Panc1 (cell line): ENCODE results near the gene DNM3. TPM values are rescaled to one million over a fixed set of nuclear protein-coding genes. Genes with fewer than 3 reads are reported as not detected.

ENCODE experiments used
- ATAC-seq: fragments of 200-7000 bp; cut with Tn5 transposase; 2 replicates; pipeline ENCODE4 v1.9.1; 2020; ENCODE audit warnings: mild to moderate bottlenecking, moderate library complexity
- BruUV-seq: library from RNA; stranded (reverse); fragments of 400-500 nt; replicated peaks from 2 replicates; lab custom pipeline; 2021; lab: Mats Ljungman, UMichigan
- CTCF ChIA-PET: fragments of 300-600 bp; sonication (Branson Sonifier 250); formaldehyde crosslinking; loops from one replicate; lab custom pipeline; 2022; ENCODE audit warnings: antibody characterized with exemption; lab: Charles Lee
- POLR2A ChIA-PET: fragments of 300-600 bp; sonication (Branson Sonifier 250); formaldehyde crosslinking; loops from one replicate; lab custom pipeline; 2022; ENCODE audit warnings: antibody characterized with exemption; lab: Charles Lee
- DNase-seq: peaks from one replicate; pipeline ENCODE4 v3.0.0-alpha.2; 2010; ENCODE audit warnings: low read depth, low spot score
- H3K27ac ChIP-seq: 2 replicates; pipeline ENCODE4 v1.5.1; 2011; ENCODE audit warnings: mild to moderate bottlenecking, low read length, inconsistent platforms
- H3K27me3 ChIP-seq: fragments of 200-500 bp; sonication (Bioruptor generic); 2 replicates; pipeline ENCODE4 v1.6.0; 2014; ENCODE audit warnings: low read length, inconsistent platforms; ENCODE audit not compliant: control insufficient read depth, insufficient read depth
- H3K36me3 ChIP-seq: fragments of 200-500 bp; sonication (Bioruptor generic); 2 replicates; pipeline ENCODE4 v1.5.1; 2014; ENCODE audit warnings: inconsistent platforms, mild to moderate bottlenecking, low read length, moderate library complexity; ENCODE audit not compliant: control insufficient read depth, insufficient read depth
- H3K4me1 ChIP-seq: 2 replicates; pipeline ENCODE4 v1.5.1; 2011; ENCODE audit warnings: inconsistent platforms, mild to moderate bottlenecking, low read length, moderate library complexity; ENCODE audit not compliant: control insufficient read depth, insufficient read depth
- H3K4me3 ChIP-seq, 2 experiments: 2 replicates each; pipeline ENCODE4 v1.5.1; 2011 to 2012; ENCODE audit warnings: low read depth in 2 of 2, low read length in 2 of 2, mild to moderate bottlenecking in 2 of 2, inconsistent platforms in 1 of 2, moderate library complexity in 1 of 2
- H3K9me3 ChIP-seq: fragments of 200-500 bp; sonication (Bioruptor generic); 2 replicates; pipeline ENCODE4 v1.5.1; 2014; ENCODE audit warnings: low read depth, mild to moderate bottlenecking, inconsistent platforms, low read length, moderate library complexity; ENCODE audit not compliant: control insufficient read depth, insufficient read depth
- POLR2AphosphoS5 ChIP-seq: IDR thresholded peaks from 2 replicates; pipeline ENCODE4 v1.6.1; 2012; ENCODE audit warnings: mild to moderate bottlenecking, low read depth, low read length, moderate library complexity
- REST ChIP-seq, 2 experiments: IDR thresholded peaks; 2 replicates each; pipeline ENCODE4 v1.6.1; 2011 to 2012; ENCODE audit warnings: low read depth in 2 of 2, control low read depth in 1 of 2, low read length in 1 of 2, mild to moderate bottlenecking in 1 of 2, moderate library complexity in 1 of 2; ENCODE audit not compliant: insufficient read depth in 1 of 2
- SIN3A ChIP-seq: IDR thresholded peaks from 2 replicates; pipeline ENCODE4 v1.6.1; 2012; ENCODE audit warnings: low read depth, mild to moderate bottlenecking, low read length, moderate library complexity, borderline replicate concordance; ENCODE audit not compliant: insufficient read depth
- TCF7L2 ChIP-seq: IDR thresholded peaks from 2 replicates; pipeline ENCODE4 v1.6.1; 2011; ENCODE audit warnings: mild to moderate bottlenecking, low read depth, low read length, inconsistent platforms
- in situ Hi-C: cut with HindIII; loops from 2 replicates; pipeline ENCODE4 v1.10.0; 2016; ENCODE audit warnings: low sequenced_read_pairs, low pct_unique_long_range_greater_than_20kb
- intact Hi-C: fragments of 100-400 bp; cut with micrococcal nuclease; formaldehyde crosslinking; loops from one replicate; pipeline ENCODE4 v1.10.0; 2022; ENCODE audit not compliant: unreplicated experiment
- total RNA-seq: library from RNA; stranded (reverse); gene quantifications from one replicate; pipeline ENCODE4 v1.2.1, GENCODE V29; 2021; ENCODE audit not compliant: unreplicated experiment
- TF ChIP-seq, protein P1 (sequence below): fragments of 450-650 bp; IDR thresholded peaks from 2 replicates; pipeline ENCODE4 v1.5.1; 2017; ENCODE audit warnings: mild to moderate bottlenecking

The DNM3 gene
- total RNA-seq, 1 experiment from 2014 or later, result 0.46 TPM

- no peak for ATAC-seq
- H3K4me3 ChIP-seq, result no peak overlapping the region
- H3K9me3 ChIP-seq, result no peaks in the 10 kb centered on the region
- H3K36me3 ChIP-seq, result no peaks in the 10 kb centered on the region
- no peak for DNase-seq
- H3K27me3 ChIP-seq, result no peaks in the 10 kb centered on the region
- TF ChIP-seq SIN3A (no peak), POLR2AphosphoS5 (no peak), TCF7L2 (no peak), REST (IDR thresholded peaks at IDR 0.05; ENCODE audit: insufficient read depth in 1 of 2, low read depth in 2 of 2, low read length in 1 of 2) (no peak)
- TF ChIP-seq, protein P1, sequence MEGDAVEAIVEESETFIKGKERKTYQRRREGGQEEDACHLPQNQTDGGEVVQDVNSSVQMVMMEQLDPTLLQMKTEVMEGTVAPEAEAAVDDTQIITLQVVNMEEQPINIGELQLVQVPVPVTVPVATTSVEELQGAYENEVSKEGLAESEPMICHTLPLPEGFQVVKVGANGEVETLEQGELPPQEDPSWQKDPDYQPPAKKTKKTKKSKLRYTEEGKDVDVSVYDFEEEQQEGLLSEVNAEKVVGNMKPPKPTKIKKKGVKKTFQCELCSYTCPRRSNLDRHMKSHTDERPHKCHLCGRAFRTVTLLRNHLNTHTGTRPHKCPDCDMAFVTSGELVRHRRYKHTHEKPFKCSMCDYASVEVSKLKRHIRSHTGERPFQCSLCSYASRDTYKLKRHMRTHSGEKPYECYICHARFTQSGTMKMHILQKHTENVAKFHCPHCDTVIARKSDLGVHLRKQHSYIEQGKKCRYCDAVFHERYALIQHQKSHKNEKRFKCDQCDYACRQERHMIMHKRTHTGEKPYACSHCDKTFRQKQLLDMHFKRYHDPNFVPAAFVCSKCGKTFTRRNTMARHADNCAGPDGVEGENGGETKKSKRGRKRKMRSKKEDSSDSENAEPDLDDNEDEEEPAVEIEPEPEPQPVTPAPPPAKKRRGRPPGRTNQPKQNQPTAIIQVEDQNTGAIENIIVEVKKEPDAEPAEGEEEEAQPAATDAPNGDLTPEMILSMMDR, result no peak
- ChIA-PET CTCF (no interaction called here), POLR2A (no interaction called here)
- no peaks in the 10 kb centered on the region for H3K4me1 ChIP-seq
- H3K27ac ChIP-seq, result peak overlapping the region; percentile 6; the same call in 1 of the 2 replicates
- in situ Hi-C loops, result no loop called here
- intact Hi-C loops, result no loop called here
- BruUV-seq, result no TSS peak
Observed at GRCh38 chr1:172220376-172220775, 379.1 kb downstream of the DNM3 start.

GRCh38 chr1:172221436-172221835 is 380.1 kb downstream of the DNM3 start:
- no peak for ATAC-seq
- BruUV-seq, result no TSS peak
- H3K36me3 ChIP-seq, result no peaks in the 10 kb centered on the region
- H3K4me3 ChIP-seq, result no peak overlapping the region
- no peak overlapping the region; the same call in 1 of the 2 replicates for H3K27ac ChIP-seq
- intact Hi-C loops, result no loop called here
- POLR2A ChIA-PET, result no interaction called here
- DNase-seq, result no peak
- H3K9me3 ChIP-seq, result no peaks in the 10 kb centered on the region
- in situ Hi-C loops, result no loop called here
- no peak for TF ChIP-seq SIN3A
- no peak for TF ChIP-seq REST (IDR thresholded peaks at IDR 0.05; ENCODE audit: insufficient read depth in 1 of 2, low read depth in 2 of 2, low read length in 1 of 2)
- TF ChIP-seq POLR2AphosphoS5, result no peak
- TF ChIP-seq, protein P1, result no peak
- no peak for TF ChIP-seq TCF7L2
- H3K4me1 ChIP-seq, result no peaks in the 10 kb centered on the region
- CTCF ChIA-PET, result no interaction called here
- no peaks in the 10 kb centered on the region for H3K27me3 ChIP-seq
